Prostate gland (tissue), 2 donors: ENCODE results near the gene RNF227. TPM values are rescaled to one million over a fixed set of nuclear protein-coding genes. Genes with fewer than 3 reads are reported as not detected.

Source experiments
- DNase-seq: peaks from one replicate; pipeline ENCODE4 v3.0.0-alpha.2; 2019; ENCODE audit warnings: low spot score
- H3K27ac ChIP-seq, 2 donors: fragments of 200-600 bp; sonication (generic); 2 replicates each; pipeline ENCODE4 v1.5.1; 2017 to 2019
- H3K27me3 ChIP-seq: fragments of 200-600 bp; sonication (generic); replicated peaks from 2 replicates; pipeline ENCODE4 v1.5.1; 2019; ENCODE audit not compliant: insufficient read depth
- H3K36me3 ChIP-seq, 2 donors: fragments of 200-600 bp; sonication (generic); 1 replicate in 1 of 2; 2 replicates in 1 of 2; pipeline versions ENCODE4 v1.5.1 to v1.8.1; 2017 to 2019
- H3K4me1 ChIP-seq: fragments of 200-600 bp; sonication (generic); replicated peaks from 2 replicates; pipeline ENCODE4 v1.5.1; 2019
- H3K4me3 ChIP-seq, 2 donors: fragments of 200-600 bp; sonication (generic); 2 replicates each; pipeline ENCODE4 v1.5.1; 2017 to 2019
- H3K9me3 ChIP-seq: fragments of 200-600 bp; sonication (generic); 2 replicates; pipeline ENCODE4 v1.5.1; 2017
- POLR2A ChIP-seq: fragments of 450-650 bp; IDR thresholded peaks from one replicate; pipeline ENCODE4 v1.6.1; 2016; ENCODE audit warnings: antibody characterized with exemption, mild to moderate bottlenecking
- POLR2AphosphoS5 ChIP-seq: sonication (generic); formaldehyde crosslinking; IDR thresholded peaks from one replicate; pipeline ENCODE4 v1.6.1; 2017; ENCODE audit warnings: antibody characterized with exemption
- WGBS: methylation state at CpG from one replicate; pipeline ENCODE4 v1.1.5; 2018; 5-methylcytosine and 5-hydroxymethylcytosine counted together
- intact Hi-C: fragments of 100-400 bp; cut with DNase I; formaldehyde crosslinking; loops from one replicate; pipeline ENCODE4 v1.14.2; 2022
- total RNA-seq, 2 donors: library from RNA; depleted of rRNA; stranded (reverse); fragments of >200 nt; gene quantifications; one replicate each; pipeline ENCODE4 v1.1.0, GENCODE V29; 2016
- TF ChIP-seq, protein P1 (sequence below), 4 experiments: fragments of 200-600 bp in 2 of 4; fragments of 450-650 bp in 2 of 4; sonication (generic) in 2 of 4; IDR thresholded peaks; 1 replicate in 3 of 4; 2 replicates in 1 of 4; pipeline ENCODE4 v1.5.1; 2016 to 2019; ENCODE audit warnings: antibody characterized with exemption in 4 of 4, mild to moderate bottlenecking in 2 of 4, moderate library complexity in 2 of 4

The RNF227 gene
- 10 to 100 TPM in 1 of 2 donors, 1 to 10 TPM in 1; 7.8 to 32.4 TPM for total RNA-seq

DNA sequence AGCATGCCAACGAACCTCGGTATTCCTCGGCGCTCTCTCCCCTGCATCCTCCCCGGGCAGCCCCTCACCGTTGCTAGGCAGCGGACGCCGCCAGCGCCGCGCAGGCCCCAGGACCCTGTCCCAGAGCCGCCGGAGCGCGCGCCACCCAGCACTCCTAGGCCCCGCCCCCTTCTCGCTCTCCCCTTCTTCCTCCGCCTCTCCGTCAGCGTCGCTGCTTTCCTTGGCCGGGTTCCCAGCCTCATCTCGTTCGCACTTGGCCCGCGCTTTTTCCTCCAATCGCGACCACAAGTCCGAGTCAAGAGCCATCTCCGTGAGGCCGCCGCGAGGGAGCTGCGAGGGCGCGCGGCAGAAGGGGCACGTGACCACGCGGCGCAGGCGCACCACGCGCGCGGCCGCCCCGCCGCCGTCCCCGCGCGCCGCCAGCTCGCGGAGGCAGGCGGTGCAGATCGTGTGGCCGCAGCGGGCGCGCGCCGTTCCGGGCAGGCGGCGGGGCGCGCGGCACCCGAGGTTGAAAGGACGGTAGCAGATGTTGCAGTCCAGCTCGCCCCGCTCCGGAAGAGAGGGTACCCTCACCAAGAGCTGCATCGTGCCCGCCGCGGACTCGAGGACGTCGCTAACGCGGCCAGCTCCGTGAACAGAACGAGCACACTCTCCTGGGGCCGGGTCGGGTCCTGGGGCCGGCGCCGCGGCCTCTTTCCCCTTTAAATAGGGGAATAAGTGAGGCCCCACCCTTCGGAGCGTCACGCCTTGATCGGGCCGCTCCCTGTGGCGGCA lies at the start of gene RNF227:
TSS of gene RNF227 (minus strand) at position 679 of the 774 bp plus-strand sequence. CDS start at position 585, 94 bp downstream.
- peak within 1 kb of the TSS; percentile 90 to 95 for H3K27ac ChIP-seq
- H3K4me1 ChIP-seq: peaks cover 7% of the 10 kb centered on the region
- intact Hi-C loops: no loop called here
- 2% methylated on average over 85 of the region's 100 CpGs for WGBS
- H3K4me3 ChIP-seq: peak within 1 kb of the TSS; percentile 47 to 51
- TF ChIP-seq POLR2AphosphoS5 (peak; percentile 77), POLR2A (peak; percentile 36)
- TF ChIP-seq, protein P1, sequence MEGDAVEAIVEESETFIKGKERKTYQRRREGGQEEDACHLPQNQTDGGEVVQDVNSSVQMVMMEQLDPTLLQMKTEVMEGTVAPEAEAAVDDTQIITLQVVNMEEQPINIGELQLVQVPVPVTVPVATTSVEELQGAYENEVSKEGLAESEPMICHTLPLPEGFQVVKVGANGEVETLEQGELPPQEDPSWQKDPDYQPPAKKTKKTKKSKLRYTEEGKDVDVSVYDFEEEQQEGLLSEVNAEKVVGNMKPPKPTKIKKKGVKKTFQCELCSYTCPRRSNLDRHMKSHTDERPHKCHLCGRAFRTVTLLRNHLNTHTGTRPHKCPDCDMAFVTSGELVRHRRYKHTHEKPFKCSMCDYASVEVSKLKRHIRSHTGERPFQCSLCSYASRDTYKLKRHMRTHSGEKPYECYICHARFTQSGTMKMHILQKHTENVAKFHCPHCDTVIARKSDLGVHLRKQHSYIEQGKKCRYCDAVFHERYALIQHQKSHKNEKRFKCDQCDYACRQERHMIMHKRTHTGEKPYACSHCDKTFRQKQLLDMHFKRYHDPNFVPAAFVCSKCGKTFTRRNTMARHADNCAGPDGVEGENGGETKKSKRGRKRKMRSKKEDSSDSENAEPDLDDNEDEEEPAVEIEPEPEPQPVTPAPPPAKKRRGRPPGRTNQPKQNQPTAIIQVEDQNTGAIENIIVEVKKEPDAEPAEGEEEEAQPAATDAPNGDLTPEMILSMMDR (IDR thresholded peaks at IDR 0.05): peak in 2 of 4 experiments; percentile 23 to 26
- no peaks in the 10 kb centered on the region for H3K9me3 ChIP-seq
- peaks cover 0 to 4% of the 10 kb centered on the region in 2 donors for H3K36me3 ChIP-seq
- peak; percentile 91 for DNase-seq
- no peaks in the 10 kb centered on the region for H3K27me3 ChIP-seq

DNA sequence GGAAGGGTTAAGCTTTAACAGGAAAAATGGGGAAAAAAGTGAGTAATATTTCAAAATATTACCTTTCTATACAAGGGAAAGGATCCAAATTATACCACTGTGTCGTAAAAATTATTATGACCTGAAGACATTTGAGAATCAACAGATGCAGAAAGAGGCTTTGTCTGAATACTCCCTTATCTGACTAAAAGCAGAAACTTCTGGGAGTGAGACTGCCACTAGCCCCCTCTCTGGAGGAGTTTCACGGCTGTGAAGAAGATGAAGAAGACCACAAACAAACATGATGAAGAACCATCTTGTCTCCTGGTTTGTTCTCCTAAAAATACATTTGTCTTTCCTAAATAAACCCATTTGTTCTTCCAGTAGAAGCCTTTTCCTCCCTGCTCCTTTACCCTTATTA lies 45.3 kb upstream of the RNF227 start:
- TF ChIP-seq POLR2A: no peak
- TF ChIP-seq, protein P1 (IDR thresholded peaks at IDR 0.05): no peak
- no peak for TF ChIP-seq POLR2AphosphoS5
- 18% methylated on average over 2 of the region's 2 CpGs for WGBS
- Histone ChIP-seq H3K27me3 (no peaks in the 10 kb centered on the region), H3K27ac (no peak overlapping the region), H3K9me3 (no peaks in the 10 kb centered on the region), H3K4me1 (no peaks in the 10 kb centered on the region), H3K4me3 (no peak overlapping the region), H3K36me3 (no peaks in the 10 kb centered on the region)
- intact Hi-C loops: no loop called here
- no peak for DNase-seq

DNA sequence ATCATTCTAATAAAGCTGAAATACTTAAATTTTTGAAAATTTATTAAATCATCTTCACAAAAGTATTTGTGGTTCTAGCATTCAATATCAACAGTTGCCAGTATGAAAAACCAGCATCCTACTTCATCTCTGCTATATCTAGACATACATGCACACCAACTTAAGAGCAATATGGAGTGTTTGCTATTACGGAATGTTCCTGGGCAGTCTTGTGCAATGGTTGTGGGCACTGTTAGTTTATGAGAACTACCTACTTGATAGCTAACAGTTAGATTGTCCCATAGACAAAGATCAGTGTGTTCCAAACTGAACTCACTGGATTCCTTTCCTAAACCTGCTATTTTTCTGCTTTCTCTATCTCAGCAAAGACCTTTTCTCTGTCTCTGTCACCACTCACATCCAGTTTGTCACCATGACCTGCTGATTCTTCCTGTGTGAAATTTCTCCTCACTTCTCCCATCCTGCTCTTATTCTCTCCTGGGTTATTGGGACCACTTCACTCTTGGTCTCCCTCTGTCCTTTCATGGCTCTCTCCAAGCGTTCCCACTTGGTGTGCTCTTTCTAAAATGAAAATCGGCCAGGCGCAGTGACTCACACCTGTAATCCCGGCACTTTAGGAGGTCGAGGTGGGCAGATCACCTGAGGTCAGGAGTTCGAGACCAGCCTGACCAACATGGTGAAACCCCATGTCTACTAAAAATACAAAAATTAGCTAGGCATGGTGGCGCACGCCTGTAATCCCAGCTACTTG lies 43.6 kb upstream of the RNF227 start:
- no peaks in the 10 kb centered on the region for H3K36me3 ChIP-seq
- H3K27ac ChIP-seq: peak overlapping the region in 1 of 2 donors; percentile 2
- no peaks in the 10 kb centered on the region for H3K27me3 ChIP-seq
- H3K4me1 ChIP-seq: no peaks in the 10 kb centered on the region
- WGBS: 89% methylated on average over 9 of the region's 9 CpGs
- no peak for TF ChIP-seq POLR2A
- TF ChIP-seq POLR2AphosphoS5: peak; percentile 80
- intact Hi-C loops: no loop called here
- H3K9me3 ChIP-seq: no peaks in the 10 kb centered on the region
- H3K4me3 ChIP-seq: no peak overlapping the region
- DNase-seq: peak; percentile 43

DNA sequence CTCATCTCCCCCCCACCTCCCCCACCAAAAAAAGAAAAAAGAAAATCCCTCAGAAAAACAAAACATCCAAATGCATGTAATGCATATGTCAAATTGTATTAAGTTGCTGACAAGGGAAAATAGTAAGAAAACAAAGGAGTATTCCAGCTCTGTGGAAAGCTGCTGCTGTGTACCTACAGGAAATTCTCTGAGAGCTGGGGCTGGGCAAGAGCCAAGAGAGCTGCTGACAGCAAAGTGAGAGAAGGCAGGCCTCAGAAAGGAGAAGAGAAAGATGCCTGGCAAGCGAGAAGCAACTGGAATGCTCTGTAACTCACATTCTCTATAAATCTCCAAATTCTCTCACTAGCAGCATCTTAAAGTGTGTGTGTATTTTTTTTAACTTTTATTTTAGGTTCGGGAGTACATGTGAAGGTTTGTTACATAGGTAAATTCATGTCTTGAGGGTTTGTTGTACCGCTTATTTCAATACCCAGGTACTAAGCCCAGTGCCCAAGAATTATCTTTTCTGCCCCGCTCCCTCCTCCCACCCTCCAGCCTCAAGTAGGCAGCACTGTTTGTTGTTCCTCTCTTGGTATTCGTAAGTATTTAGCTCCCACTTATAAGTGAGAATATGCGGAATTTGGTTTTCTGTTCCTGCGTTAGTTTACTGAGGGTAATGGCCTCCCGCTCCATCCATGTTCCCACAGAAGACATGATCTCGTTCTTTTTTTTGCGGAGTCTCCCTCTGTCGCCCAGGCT lies 40.3 kb upstream of the RNF227 start:
- TF ChIP-seq POLR2AphosphoS5 (no peak), POLR2A (no peak)
- TF ChIP-seq, protein P1 (IDR thresholded peaks at IDR 0.05): no peak
- WGBS: 72% methylated on average over 11 of the region's 11 CpGs

More for the DNA sequence above, 40.3 kb upstream of the RNF227 start:
- H3K4me1 ChIP-seq: no peaks in the 10 kb centered on the region
- no peaks in the 10 kb centered on the region for H3K36me3 ChIP-seq
- intact Hi-C loops: no loop called here
- H3K27ac ChIP-seq: no peak overlapping the region
- no peak for DNase-seq
- no peak overlapping the region for H3K4me3 ChIP-seq
- H3K9me3 ChIP-seq: no peaks in the 10 kb centered on the region
- H3K27me3 ChIP-seq: no peaks in the 10 kb centered on the region
